Measurements from ENCODE around the gene SPRR2F.
"Not testable (repeated sequence)": the region's sequence is repeated elsewhere in the genome, so short reads cannot be mapped to it uniquely, and the experiment has no call there.

The SPRR2F gene

DNA sequence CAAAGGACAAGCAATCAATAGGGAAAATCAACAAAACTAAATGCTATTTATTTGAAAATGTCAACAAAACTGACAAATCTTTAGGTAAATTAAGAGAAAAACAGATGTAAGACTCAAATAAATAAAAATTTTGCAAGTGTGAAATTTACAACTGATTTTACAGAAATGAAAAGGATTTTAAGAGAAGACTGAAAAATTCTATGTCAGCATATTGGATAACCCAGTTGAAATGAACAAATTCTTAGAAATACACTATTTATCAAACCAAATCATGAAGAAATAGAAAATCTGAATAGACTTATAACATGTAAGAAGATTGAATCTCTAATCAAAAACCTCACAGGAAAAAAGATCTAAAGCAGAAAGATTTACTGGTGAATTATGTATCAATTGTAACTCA lies 7.6 kb upstream of the SPRR2F start:
- Histone ChIP-seq H3K27ac (no peak overlapping the region), H3K4me3 (ENCODE audit: low read depth in 1 of 2, low read length in 1 of 2) (no peak overlapping the region), H3K4me1 (ENCODE audit: control insufficient read depth in 1 of 2, insufficient read depth in 1 of 2, low read depth in 1 of 2, low read length in 1 of 2) (no peaks in the 10 kb centered on the region), H3K27me3 (peaks cover 20% of the 10 kb centered on the region), H3K9me3 (no peaks in the 10 kb centered on the region), H3K36me3 (no peaks in the 10 kb centered on the region)
- TF ChIP-seq, protein P1, sequence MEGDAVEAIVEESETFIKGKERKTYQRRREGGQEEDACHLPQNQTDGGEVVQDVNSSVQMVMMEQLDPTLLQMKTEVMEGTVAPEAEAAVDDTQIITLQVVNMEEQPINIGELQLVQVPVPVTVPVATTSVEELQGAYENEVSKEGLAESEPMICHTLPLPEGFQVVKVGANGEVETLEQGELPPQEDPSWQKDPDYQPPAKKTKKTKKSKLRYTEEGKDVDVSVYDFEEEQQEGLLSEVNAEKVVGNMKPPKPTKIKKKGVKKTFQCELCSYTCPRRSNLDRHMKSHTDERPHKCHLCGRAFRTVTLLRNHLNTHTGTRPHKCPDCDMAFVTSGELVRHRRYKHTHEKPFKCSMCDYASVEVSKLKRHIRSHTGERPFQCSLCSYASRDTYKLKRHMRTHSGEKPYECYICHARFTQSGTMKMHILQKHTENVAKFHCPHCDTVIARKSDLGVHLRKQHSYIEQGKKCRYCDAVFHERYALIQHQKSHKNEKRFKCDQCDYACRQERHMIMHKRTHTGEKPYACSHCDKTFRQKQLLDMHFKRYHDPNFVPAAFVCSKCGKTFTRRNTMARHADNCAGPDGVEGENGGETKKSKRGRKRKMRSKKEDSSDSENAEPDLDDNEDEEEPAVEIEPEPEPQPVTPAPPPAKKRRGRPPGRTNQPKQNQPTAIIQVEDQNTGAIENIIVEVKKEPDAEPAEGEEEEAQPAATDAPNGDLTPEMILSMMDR (IDR thresholded peaks at IDR 0.05): no peak

DNA sequence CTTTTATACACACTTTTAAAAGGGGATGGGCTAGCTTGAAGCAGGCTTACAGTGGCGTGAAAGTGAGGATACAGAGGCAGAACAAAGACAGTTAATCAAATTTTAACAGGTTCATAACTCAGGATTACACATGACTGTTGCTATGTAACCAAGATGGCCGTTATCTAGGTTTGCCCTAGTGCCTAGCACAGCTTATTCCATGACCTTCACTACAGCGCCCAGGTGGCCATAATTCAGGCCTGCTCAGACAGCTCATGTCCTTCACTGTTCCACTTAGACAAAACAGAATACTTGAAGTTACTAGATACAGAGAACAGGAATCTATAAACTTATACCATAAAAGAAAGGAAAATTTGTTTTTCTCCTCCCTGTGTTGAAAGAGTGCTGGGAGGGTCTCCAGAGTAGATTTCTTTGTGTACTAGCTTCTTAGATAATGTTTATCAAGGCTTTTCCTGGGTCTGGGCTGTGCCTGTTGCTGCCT lies 6.2 kb upstream of the SPRR2F start:
- TF ChIP-seq, protein P1 (IDR thresholded peaks at IDR 0.05): no peak
- no peak overlapping the region for H3K27ac ChIP-seq

DNA sequence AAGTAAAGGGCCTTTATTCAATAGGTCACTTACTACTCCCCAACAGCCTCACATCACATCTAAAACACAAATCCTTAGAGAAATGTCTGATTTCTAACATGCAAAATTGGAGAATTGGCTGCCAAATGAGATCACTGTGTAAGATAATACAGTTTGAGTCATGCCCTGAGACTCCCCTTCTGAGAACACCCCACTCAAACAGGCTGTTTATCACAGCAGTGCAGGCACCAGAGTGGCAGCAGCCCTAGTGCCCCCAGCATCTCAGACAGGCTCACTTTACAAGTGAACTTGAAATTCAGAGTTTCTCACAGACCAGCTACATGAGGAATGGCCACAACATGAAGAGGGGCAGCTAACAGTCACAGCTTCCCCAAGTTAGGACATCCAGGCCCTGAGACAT lies 1.9 kb upstream of the SPRR2F start:
- peaks cover 16% of the 10 kb centered on the region for H3K27me3 ChIP-seq
- H3K4me1 ChIP-seq (ENCODE audit: control insufficient read depth in 1 of 2, insufficient read depth in 1 of 2, low read depth in 1 of 2, low read length in 1 of 2); H3K4me3 ChIP-seq (ENCODE audit: low read depth in 1 of 2, low read length in 1 of 2); H3K9me3 ChIP-seq; H3K27ac ChIP-seq; H3K36me3 ChIP-seq: not testable (repeated sequence)

More for the DNA sequence above, 6.2 kb upstream of the SPRR2F start:
- no peak overlapping the region for H3K4me3 ChIP-seq (ENCODE audit: low read depth in 1 of 2, low read length in 1 of 2)
- no peaks in the 10 kb centered on the region for H3K36me3 ChIP-seq
- H3K27me3 ChIP-seq: peaks cover 20% of the 10 kb centered on the region
- no peaks in the 10 kb centered on the region for H3K9me3 ChIP-seq
- no peaks in the 10 kb centered on the region for H3K4me1 ChIP-seq (ENCODE audit: control insufficient read depth in 1 of 2, insufficient read depth in 1 of 2, low read depth in 1 of 2, low read length in 1 of 2)

DNA sequence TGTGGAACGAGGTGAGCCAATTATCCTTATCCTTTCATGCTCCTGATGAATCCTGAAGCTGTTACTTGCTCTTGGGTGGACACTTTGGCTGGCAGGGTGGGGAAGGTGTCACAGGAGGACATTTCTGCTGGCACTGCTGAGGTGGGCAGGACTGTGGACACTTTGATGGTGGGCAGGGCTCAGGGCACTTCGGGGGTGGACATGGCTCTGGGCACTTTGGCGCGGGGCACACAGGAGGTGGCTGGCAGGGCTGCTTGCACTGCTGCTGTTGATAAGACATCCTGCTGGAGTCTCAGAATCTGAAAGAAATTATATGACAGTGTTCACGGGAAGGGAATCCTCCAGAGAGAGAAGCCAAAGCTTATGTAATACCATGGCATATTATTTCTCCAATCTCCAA lies 862 bp downstream of the SPRR2F start:
- H3K36me3 ChIP-seq; H3K9me3 ChIP-seq; H3K27ac ChIP-seq; H3K4me3 ChIP-seq (ENCODE audit: low read depth in 1 of 2, low read length in 1 of 2); H3K27me3 ChIP-seq; H3K4me1 ChIP-seq (ENCODE audit: control insufficient read depth in 1 of 2, insufficient read depth in 1 of 2, low read depth in 1 of 2, low read length in 1 of 2): not testable (repeated sequence)

DNA sequence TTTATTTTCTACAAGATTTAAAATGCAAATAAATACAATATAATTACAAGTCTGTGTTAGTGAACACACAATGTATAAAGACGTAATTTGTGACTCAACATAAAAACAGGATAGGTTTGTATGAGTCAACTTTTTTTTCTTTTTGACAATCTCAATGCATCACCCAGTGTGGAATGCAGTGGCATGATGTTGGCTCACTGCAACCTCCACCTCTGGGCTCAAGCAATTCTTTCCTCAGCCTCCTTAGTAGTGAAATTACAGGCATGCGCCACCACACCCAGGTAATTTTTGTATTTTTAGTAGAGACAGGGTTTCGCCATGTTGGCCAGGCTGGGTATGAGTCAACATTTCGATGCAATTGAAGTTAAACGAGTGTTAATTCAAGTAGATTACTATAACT lies 13.1 kb downstream of the SPRR2F start:
- Histone ChIP-seq H3K4me3 (ENCODE audit: low read depth in 1 of 2, low read length in 1 of 2) (no peak overlapping the region), H3K27ac (no peak overlapping the region), H3K36me3 (no peaks in the 10 kb centered on the region), H3K4me1 (ENCODE audit: control insufficient read depth in 1 of 2, insufficient read depth in 1 of 2, low read depth in 1 of 2, low read length in 1 of 2) (no peaks in the 10 kb centered on the region), H3K27me3 (peaks cover 11% of the 10 kb centered on the region), H3K9me3 (no peaks in the 10 kb centered on the region)
- TF ChIP-seq, protein P1 (IDR thresholded peaks at IDR 0.05): no peak

DNA sequence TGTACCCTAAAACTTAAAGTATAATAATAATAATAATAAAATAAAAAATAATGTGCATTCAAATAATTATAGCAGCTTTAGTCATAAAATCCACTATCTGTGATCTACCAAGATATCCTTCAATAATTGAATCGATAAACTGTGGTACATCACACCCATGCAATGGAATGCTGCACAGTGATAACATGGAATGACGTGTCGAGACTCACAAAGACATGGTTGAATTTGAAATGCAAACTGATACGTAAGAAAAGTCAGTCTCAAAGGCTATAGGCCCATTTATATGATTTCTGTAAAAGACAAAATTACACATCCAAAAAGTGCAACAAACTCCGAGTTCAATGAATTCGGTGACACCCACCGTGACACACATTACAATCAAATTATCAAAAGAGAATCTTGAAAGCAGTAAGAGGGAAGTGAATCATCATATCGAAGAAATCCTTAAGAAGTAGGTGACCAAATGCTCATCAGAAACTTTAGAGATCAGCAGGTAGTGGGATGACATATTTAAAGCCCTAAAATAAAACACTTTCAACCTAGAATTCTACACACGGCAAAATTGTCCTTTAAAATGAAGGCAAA lies 13.8 kb downstream of the SPRR2F start:
- TF ChIP-seq, protein P1 (IDR thresholded peaks at IDR 0.05): no peak
- Histone ChIP-seq H3K27ac (no peak overlapping the region), H3K4me3 (ENCODE audit: low read depth in 1 of 2, low read length in 1 of 2) (no peak overlapping the region), H3K9me3 (no peaks in the 10 kb centered on the region), H3K4me1 (ENCODE audit: control insufficient read depth in 1 of 2, insufficient read depth in 1 of 2, low read depth in 1 of 2, low read length in 1 of 2) (no peaks in the 10 kb centered on the region), H3K36me3 (no peaks in the 10 kb centered on the region), H3K27me3 (peaks cover 11% of the 10 kb centered on the region)

All from neutrophil (primary cell).